HFF-Myc (cell line): ENCODE data around the gene CTBP2.

Experiments
- DNase-seq: peaks from one replicate; pipeline ENCODE4 v3.0.0-alpha.2; 2011; ENCODE audit warnings: low read depth; ENCODE audit errors: extremely low read depth
- H3K4me3 ChIP-seq: replicated peaks from 2 replicates; pipeline ENCODE4 v1.5.1; 2011; ENCODE audit warnings: low read depth, mild to moderate bottlenecking, control low read depth, low read length
- TF ChIP-seq, protein P1 (sequence below): IDR thresholded peaks from 2 replicates; pipeline ENCODE4 v1.5.1; 2012; ENCODE audit warnings: mild to moderate bottlenecking, low read depth, low read length, control low read depth; ENCODE audit errors: missing control alignments

CTBP2 gene

DNA sequence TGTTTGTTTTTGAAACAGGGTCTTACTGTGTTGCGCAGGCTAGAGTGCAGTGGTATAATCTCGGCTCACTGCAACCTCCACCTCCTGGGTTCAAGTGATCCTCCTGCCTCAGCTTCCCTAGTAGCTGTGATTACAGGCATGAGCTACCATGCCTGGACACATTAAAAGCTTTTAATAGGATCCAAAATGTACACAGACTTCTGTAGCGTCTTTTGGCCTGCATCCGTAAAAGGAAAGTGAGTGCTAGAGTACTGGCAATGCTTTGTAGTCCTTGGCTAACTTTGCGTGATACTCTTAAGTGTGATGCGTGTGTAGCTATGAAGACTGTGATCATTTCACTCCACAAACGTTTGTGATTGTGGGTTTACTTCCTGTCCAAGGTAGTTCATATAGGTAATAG is 205.1 kb downstream of the CTBP2 start:
- no peak for DNase-seq
- H3K4me3 ChIP-seq: no peak overlapping the region
- TF ChIP-seq, protein P1, sequence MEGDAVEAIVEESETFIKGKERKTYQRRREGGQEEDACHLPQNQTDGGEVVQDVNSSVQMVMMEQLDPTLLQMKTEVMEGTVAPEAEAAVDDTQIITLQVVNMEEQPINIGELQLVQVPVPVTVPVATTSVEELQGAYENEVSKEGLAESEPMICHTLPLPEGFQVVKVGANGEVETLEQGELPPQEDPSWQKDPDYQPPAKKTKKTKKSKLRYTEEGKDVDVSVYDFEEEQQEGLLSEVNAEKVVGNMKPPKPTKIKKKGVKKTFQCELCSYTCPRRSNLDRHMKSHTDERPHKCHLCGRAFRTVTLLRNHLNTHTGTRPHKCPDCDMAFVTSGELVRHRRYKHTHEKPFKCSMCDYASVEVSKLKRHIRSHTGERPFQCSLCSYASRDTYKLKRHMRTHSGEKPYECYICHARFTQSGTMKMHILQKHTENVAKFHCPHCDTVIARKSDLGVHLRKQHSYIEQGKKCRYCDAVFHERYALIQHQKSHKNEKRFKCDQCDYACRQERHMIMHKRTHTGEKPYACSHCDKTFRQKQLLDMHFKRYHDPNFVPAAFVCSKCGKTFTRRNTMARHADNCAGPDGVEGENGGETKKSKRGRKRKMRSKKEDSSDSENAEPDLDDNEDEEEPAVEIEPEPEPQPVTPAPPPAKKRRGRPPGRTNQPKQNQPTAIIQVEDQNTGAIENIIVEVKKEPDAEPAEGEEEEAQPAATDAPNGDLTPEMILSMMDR: no peak

DNA sequence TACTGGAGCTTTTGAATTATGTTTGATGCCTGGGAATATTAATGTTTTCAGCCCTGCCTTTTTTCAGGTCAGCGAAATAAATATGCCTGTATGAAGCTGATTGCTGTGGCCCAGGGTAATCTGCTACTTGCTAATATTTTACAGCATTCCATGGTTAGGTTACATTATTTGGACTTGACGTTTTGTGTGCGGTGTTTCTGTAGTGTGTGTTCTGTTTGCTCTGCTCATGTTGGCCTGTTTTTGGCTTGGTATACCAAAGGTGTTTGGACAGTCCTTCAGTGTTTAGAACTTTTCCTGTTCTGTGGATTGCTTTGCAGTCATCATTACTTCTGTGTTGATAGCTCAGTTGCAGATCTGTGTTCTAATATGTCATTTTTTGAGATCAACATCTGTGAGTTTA is 206.9 kb downstream of the CTBP2 start:
- H3K4me3 ChIP-seq: no peak overlapping the region
- DNase-seq: no peak
- TF ChIP-seq, protein P1: no peak

DNA sequence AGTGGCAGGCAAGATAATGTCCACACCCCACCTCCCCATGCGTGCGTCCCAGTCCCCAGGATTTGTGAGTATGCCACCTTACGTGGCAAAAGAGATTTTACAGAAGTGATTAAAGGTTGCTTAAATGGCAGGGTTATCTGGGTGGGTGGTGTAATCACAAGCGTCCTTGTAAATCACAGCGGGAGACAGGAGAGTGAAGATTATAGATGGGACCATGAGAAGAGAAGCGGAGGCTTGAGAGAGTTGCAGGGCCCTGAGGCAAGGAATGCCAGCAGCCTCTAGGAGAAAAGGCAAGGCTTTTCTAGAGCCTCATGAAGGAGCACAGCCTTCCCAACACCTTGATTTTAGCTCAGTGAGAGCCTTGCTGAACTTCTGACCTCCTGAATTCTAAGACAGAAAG is 208.2 kb downstream of the CTBP2 start:
- DNase-seq: no peak
- H3K4me3 ChIP-seq: no peak overlapping the region
- TF ChIP-seq, protein P1: no peak

DNA sequence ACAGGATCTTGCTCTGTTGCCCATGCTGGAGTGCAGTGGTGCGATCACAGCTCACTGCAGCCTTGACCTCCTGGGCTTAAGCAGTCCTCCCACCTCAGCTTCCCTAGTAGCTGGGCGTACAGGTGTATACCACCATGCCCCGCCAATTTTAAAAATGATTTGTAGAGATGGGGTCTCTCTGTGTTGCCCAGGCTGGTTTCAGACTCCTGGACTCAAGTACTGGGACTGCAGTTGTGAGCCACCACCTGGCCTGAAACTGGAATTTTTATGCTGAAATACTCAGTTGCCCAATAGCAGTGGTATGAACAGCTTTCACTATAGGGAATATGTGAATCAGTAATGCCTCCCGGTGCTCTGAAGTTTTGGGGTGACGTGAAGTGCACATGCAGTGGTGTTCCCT is 210.8 kb downstream of the CTBP2 start:
- no peak for DNase-seq
- TF ChIP-seq, protein P1: no peak

DNA sequence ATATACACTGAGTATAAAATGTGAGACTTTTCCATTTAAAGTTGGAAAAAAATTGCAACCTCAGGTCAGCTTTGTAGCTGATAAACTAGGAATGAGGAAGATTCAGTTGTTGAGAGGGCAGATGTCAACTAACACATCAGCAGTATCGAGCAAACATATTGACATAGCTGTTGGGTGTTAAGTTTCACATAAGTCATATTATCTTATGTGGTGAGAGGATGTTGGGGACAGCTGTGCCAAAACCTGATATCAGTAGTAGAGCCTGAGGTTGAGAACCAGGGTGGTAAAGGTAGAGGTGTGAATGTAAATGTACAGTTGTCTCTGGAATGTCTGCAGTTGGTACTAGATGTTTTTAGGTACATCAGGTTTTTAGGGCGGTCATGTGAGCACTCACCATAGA is 213.4 kb downstream of the CTBP2 start:
- no peak overlapping the region for H3K4me3 ChIP-seq
- DNase-seq: no peak
- TF ChIP-seq, protein P1: no peak

More for the DNA sequence above, 210.8 kb downstream of the CTBP2 start:
- no peak overlapping the region for H3K4me3 ChIP-seq

DNA sequence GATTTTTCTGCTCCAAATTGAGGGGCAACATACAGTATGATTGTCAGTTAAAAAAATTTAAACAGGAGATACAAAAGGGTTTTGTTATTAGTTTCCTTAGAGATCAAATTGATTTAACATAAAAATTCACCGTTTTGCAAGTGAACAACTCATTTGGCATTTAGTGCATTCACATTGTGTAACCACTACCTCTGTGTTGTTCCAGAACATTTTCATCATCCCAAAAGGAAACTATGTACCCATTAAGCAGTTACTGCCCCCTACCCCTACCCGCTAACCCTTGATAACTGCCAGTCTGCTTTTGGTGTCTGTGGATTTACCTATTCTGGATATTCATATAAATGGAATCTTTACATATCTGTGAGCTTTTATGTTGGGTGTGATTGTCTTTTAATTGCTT is 215.4 kb downstream of the CTBP2 start:
- DNase-seq: no peak
- TF ChIP-seq, protein P1: no peak
- no peak overlapping the region for H3K4me3 ChIP-seq
